Lung (tissue), 12 donors: ENCODE results near the gene ABCG2. TPM values are rescaled to one million over a fixed set of nuclear protein-coding genes. Genes with fewer than 3 reads are reported as not detected.

ENCODE experiments used
- ATAC-seq: fragments of 200-7000 bp; cut with Tn5 transposase; one replicate; pipeline ENCODE4 v1.9.1; 2020; ENCODE audit warnings: moderate number of reproducible peaks; ENCODE audit not compliant: insufficient read depth, low FRiP score
- DNase-seq, 3 donors: peaks; one replicate each; pipeline ENCODE4 v3.0.0-alpha.2; 2013 to 2017
- H3K27ac ChIP-seq, 2 donors: one replicate each; pipeline ENCODE4 v1.5.1; 2013; ENCODE audit warnings: mild to moderate bottlenecking in 2 of 2, moderate library complexity in 2 of 2, control low read depth in 1 of 2, inconsistent platforms in 1 of 2, low read depth in 1 of 2, low read length in 1 of 2
- H3K27me3 ChIP-seq, 3 donors: one replicate each; pipeline ENCODE4 v1.5.1; 2013; ENCODE audit warnings: low read length in 2 of 3; ENCODE audit not compliant: control insufficient read depth in 3 of 3, insufficient read depth in 3 of 3
- H3K36me3 ChIP-seq, 4 donors: one replicate each; pipeline ENCODE4 v1.5.1; 2013; ENCODE audit warnings: low read length in 4 of 4, mild to moderate bottlenecking in 1 of 4, moderate library complexity in 1 of 4; ENCODE audit not compliant: control insufficient read depth in 4 of 4, insufficient read depth in 4 of 4
- H3K4me1 ChIP-seq, 5 donors: one replicate each; pipeline ENCODE4 v1.5.1; 2013; ENCODE audit warnings: low read length in 5 of 5, mild to moderate bottlenecking in 2 of 5, moderate library complexity in 1 of 5; ENCODE audit not compliant: control insufficient read depth in 5 of 5, insufficient read depth in 5 of 5
- H3K4me3 ChIP-seq: one replicate; pipeline ENCODE4 v1.5.1; 2013; ENCODE audit warnings: mild to moderate bottlenecking, control low read depth, moderate library complexity
- H3K9ac ChIP-seq, 2 donors: one replicate each; pipeline ENCODE4 v1.5.1; 2013; ENCODE audit warnings: low read length in 2 of 2, control low read depth in 1 of 2; ENCODE audit not compliant: insufficient read depth in 1 of 2
- H3K9me3 ChIP-seq, 4 donors: one replicate each; pipeline ENCODE4 v1.5.1; 2013; ENCODE audit warnings: low read length in 3 of 4, mild to moderate bottlenecking in 1 of 4, moderate library complexity in 1 of 4; ENCODE audit not compliant: control insufficient read depth in 4 of 4, insufficient read depth in 3 of 4
- CTCF ChIP-seq: IDR thresholded peaks from 2 replicates; pipeline ENCODE4 v1.5.1; 2012; ENCODE audit warnings: mild to moderate bottlenecking; ENCODE audit errors: control extremely low read depth, extremely low read depth
- WGBS, 2 donors: extraction: QIAGEN DNeasy Blood & Tissue Kit; methylation state at CpG; one replicate each; pipeline ENCODE4 v1.1.7; 2013; 5-methylcytosine and 5-hydroxymethylcytosine counted together
- polyA plus RNA-seq, 2 donors: library from polyadenylated mRNA; stranded (reverse); fragments of 200-250 nt; gene quantifications; one replicate each; pipeline ENCODE4 v1.2.1, GENCODE V29; 2013
- total RNA-seq, 2 donors: library from RNA; depleted of rRNA in 1 of 2; stranded (reverse); fragments of >200 nt in 1 of 2; gene quantifications; one replicate each; pipeline ENCODE4 v1.2.1, GENCODE V29; 2014 to 2021
- donor health status: control.
- donor health status: control.
- donor health status: Bipolar disorder and iron deficiency.
- donor health status: healthy.
- donor health status: DM: yes; HTN: yes; CAD: no.

ABCG2 gene
- total and polyA plus RNA-seq, 4 donors, result 1.0 to 15.7 (median 3.3) TPM

GRCh38 chr4:88177983-88178625 lies 19.7 kb upstream of the ABCG2 start:
- ATAC-seq (peak; percentile 95), DNase-seq (peak; percentile 23 to 55 (median 34))
- Histone ChIP-seq H3K9ac (no peak overlapping the region), H3K9me3 (no peaks in the 10 kb centered on the region), H3K4me3 (no peak overlapping the region), H3K27me3 (no peaks in the 10 kb centered on the region), H3K4me1 (peaks cover 0 to 10% (median 0%) of the 10 kb centered on the region in 5 donors), H3K27ac (no peak overlapping the region), H3K36me3 (no peaks in the 10 kb centered on the region)
- TF ChIP-seq CTCF, result no peak
- 34 to 51% methylated on average over 4 of the region's 4 CpGs for WGBS, 2 donors

- no peak for TF ChIP-seq CTCF
- Histone ChIP-seq H3K36me3 (no peaks in the 10 kb centered on the region), H3K9ac (no peak overlapping the region), H3K27ac (no peak overlapping the region), H3K4me3 (no peak overlapping the region), H3K27me3 (no peaks in the 10 kb centered on the region), H3K4me1 (peaks cover 0 to 2% (median 0%) of the 10 kb centered on the region in 5 donors), H3K9me3 (no peaks in the 10 kb centered on the region)
- no peak for ATAC-seq
- no peak for DNase-seq
Measured at GRCh38 chr4:88172987-88173386, 14.5 kb upstream of the ABCG2 start.

- no peaks in the 10 kb centered on the region for H3K36me3 ChIP-seq
- DNase-seq (no peak), ATAC-seq (no peak)
- H3K4me1 ChIP-seq, result no peaks in the 10 kb centered on the region
- no peak for TF ChIP-seq CTCF
- WGBS, 2 donors, result 63 to 84% methylated on average over 2 of the region's 2 CpGs
- no peak overlapping the region for H3K4me3 ChIP-seq
- H3K9ac ChIP-seq, result no peak overlapping the region
- no peaks in the 10 kb centered on the region for H3K9me3 ChIP-seq
- no peaks in the 10 kb centered on the region for H3K27me3 ChIP-seq
- H3K27ac ChIP-seq, result no peak overlapping the region
Measured at GRCh38 chr4:88171206-88171605, 12.8 kb upstream of the ABCG2 start.

GRCh38 chr4:88169298-88169697 lies 10.9 kb upstream of the ABCG2 start:
- Histone ChIP-seq H3K4me3 (no peak overlapping the region), H3K27me3 (no peaks in the 10 kb centered on the region), H3K36me3 (peaks cover 0 to 2% (median 0%) of the 10 kb centered on the region in 4 donors), H3K27ac (no peak overlapping the region), H3K9ac (no peak overlapping the region), H3K4me1 (no peaks in the 10 kb centered on the region), H3K9me3 (peaks cover 0 to under 1% (median 0%) of the 10 kb centered on the region in 4 donors)
- DNase-seq, result no peak
- no peak for ATAC-seq
- WGBS, 2 donors, result 78 to 92% methylated on average over 2 of the region's 2 CpGs
- no peak for TF ChIP-seq CTCF
